ENCODE measurements around the gene TRAF2. TPM values are rescaled to one million over a fixed set of nuclear protein-coding genes. Genes with fewer than 3 reads are reported as not detected.
A peak's percentile ranks its signal among the peaks of the same experiment; 100 is the strongest.

Gene TRAF2
- total and polyA plus RNA-seq, 2 of the 13 experiments (the other 11 are each of a cell fraction or from before 2014, with no cell fraction given): 12.4 to 13.6 TPM

GRCh38 chr9:136944212-136944518 lies 57.8 kb downstream of the TRAF2 start (continued):
- TF ChIP-seq KDM4B (CRISPR knock-in tag; IDR thresholded peaks at IDR 0.05): no peak
- TF ChIP-seq ZNF138 (CRISPR knock-in tag; IDR thresholded peaks at IDR 0.05; ENCODE audit: low read depth): 0 out of 2 replicates have a peak, but pooled peaks have one; percentile 21
- peak; percentile 73 for TF ChIP-seq ZNF777 (CRISPR knock-in tag; IDR thresholded peaks at IDR 0.05)
- TF ChIP-seq PAX8 (CRISPR knock-in tag; IDR thresholded peaks at IDR 0.05; ENCODE audit: borderline replicate concordance): 0 out of 2 replicates have a peak, but pooled peaks have one; percentile 31
- peak; percentile 62; the same call in 1 of the 2 replicates for TF ChIP-seq ZNF510 (CRISPR knock-in tag; IDR thresholded peaks at IDR 0.05; ENCODE audit: low read depth)
- TF ChIP-seq AGO2 (optimal IDR thresholded peaks at IDR 0.05; ENCODE audit: low read depth, low read length): peak; percentile 50
- TF ChIP-seq YEATS4 (CRISPR knock-in tag; IDR thresholded peaks at IDR 0.05; ENCODE audit: borderline replicate concordance): 0 out of 2 replicates have a peak, but pooled peaks have one; percentile 52
- no peak for TF ChIP-seq GABPB1 (CRISPR knock-in tag; IDR thresholded peaks at IDR 0.05)
- TF ChIP-seq ZNF850 (CRISPR knock-in tag; conservative IDR thresholded peaks at IDR 0.05): no peak
- 0 out of 2 replicates have a peak, but pooled peaks have one; percentile 26 for TF ChIP-seq FLYWCH1 (CRISPR knock-in tag; IDR thresholded peaks at IDR 0.05)
- no peak for TF ChIP-seq ZNF12 (CRISPR knock-in tag; IDR thresholded peaks at IDR 0.05)
- TF ChIP-seq ZNF34 (CRISPR knock-in tag; IDR thresholded peaks at IDR 0.05; ENCODE audit: borderline replicate concordance): peak; percentile 47; the same call in 1 of the 2 replicates
- 0 out of 2 replicates have a peak, but pooled peaks have one; percentile 78 for TF ChIP-seq FOXO4 (CRISPR knock-in tag; conservative IDR thresholded peaks at IDR 0.05)
- 0 out of 2 replicates have a peak, but pooled peaks have one; percentile 41 for TF ChIP-seq ZNF672 (CRISPR knock-in tag; IDR thresholded peaks at IDR 0.05)
- peak; percentile 10; the same call in 1 of the 2 replicates for TF ChIP-seq BCL3 (CRISPR knock-in tag; IDR thresholded peaks at IDR 0.05)
- TF ChIP-seq RFXAP (CRISPR knock-in tag; IDR thresholded peaks at IDR 0.05; ENCODE audit: borderline replicate concordance): no peak
- no peak for TF ChIP-seq ZNF883 (CRISPR knock-in tag; IDR thresholded peaks at IDR 0.05; ENCODE audit: not compliant biosample characterization)
- TF ChIP-seq ZNF580 (CRISPR knock-in tag; IDR thresholded peaks at IDR 0.05; ENCODE audit: borderline replicate concordance, low read depth): no peak
- no peak for TF ChIP-seq DBP (CRISPR knock-in tag; IDR thresholded peaks at IDR 0.05; ENCODE audit: not compliant biosample characterization)
